Esophagus muscularis mucosa (tissue), 4 donors: ENCODE results near the gene KCNQ5. TPM values are rescaled to one million over a fixed set of nuclear protein-coding genes. Genes with fewer than 3 reads are reported as not detected.

Source experiments
- DNase-seq: peaks from one replicate; pipeline ENCODE4 v3.0.0-alpha.2; 2017; ENCODE audit errors: extremely low spot score
- H3K27ac ChIP-seq, 4 donors: fragments of 200-600 bp; sonication (generic); replicated peaks in 1 of 4; 1 replicate in 3 of 4; 2 replicates in 1 of 4; pipeline ENCODE4 v1.5.1; 2016 to 2019; ENCODE audit warnings: mild to moderate bottlenecking in 1 of 4
- H3K27me3 ChIP-seq, 4 donors: fragments of 200-600 bp; sonication (generic); one replicate each; pipeline versions ENCODE4 v1.5.1 to v1.6.0; 2016 to 2019
- H3K36me3 ChIP-seq, 4 donors: fragments of 200-600 bp; sonication (generic); one replicate each; pipeline ENCODE4 v1.5.1; 2016 to 2019
- H3K4me1 ChIP-seq, 4 donors: fragments of 200-600 bp; sonication (generic); one replicate each; pipeline ENCODE4 v1.5.1; 2016 to 2019
- H3K4me3 ChIP-seq, 4 donors: fragments of 200-600 bp; sonication (generic); 1 replicate in 2 of 4; 2 replicates in 2 of 4; pipeline ENCODE4 v1.5.1; 2016 to 2019; ENCODE audit warnings: mild to moderate bottlenecking in 4 of 4, moderate library complexity in 1 of 4
- H3K9me3 ChIP-seq, 4 donors: fragments of 200-600 bp; sonication (generic); 1 replicate in 3 of 4; 2 replicates in 1 of 4; pipeline ENCODE4 v1.5.1; 2016 to 2019
- CTCF ChIP-seq, 3 experiments: fragments of 200-600 bp in 2 of 3; fragments of 450-650 bp in 1 of 3; sonication (generic) in 2 of 3; IDR thresholded peaks; one replicate each; pipeline ENCODE4 v1.5.1; 2017 to 2019; ENCODE audit warnings: antibody characterized with exemption in 3 of 3, mild to moderate bottlenecking in 2 of 3, moderate library complexity in 1 of 3
- EP300 ChIP-seq: sonication (generic); formaldehyde crosslinking; IDR thresholded peaks from one replicate; pipeline ENCODE4 v1.6.1; 2017; ENCODE audit warnings: antibody characterized with exemption
- POLR2A ChIP-seq: fragments of 450-650 bp; IDR thresholded peaks from one replicate; pipeline ENCODE4 v1.6.1; 2017; ENCODE audit warnings: antibody characterized with exemption, moderate library complexity, mild to moderate bottlenecking, low read depth
- POLR2AphosphoS5 ChIP-seq, 2 donors: sonication (generic); formaldehyde crosslinking; IDR thresholded peaks; one replicate each; pipeline ENCODE4 v1.6.1; 2017; ENCODE audit warnings: antibody characterized with exemption in 2 of 2
- WGBS: methylation state at CpG from one replicate; pipeline ENCODE4 v1.1.5; 2018; 5-methylcytosine and 5-hydroxymethylcytosine counted together
- intact Hi-C: fragments of 100-400 bp; cut with DNase I; formaldehyde crosslinking; loops from one replicate; pipeline ENCODE4 v1.15.1; 2023
- total RNA-seq, 4 donors: library from RNA; depleted of rRNA; stranded (reverse); fragments of >200 nt; gene quantifications; one replicate each; pipeline versions ENCODE4 v1.1.0 to v1.2.1, GENCODE V29; 2016

Gene KCNQ5
- total RNA-seq, 4 donors from 2014 or later: 1.2 to 2.2 (median 1.8) TPM

- WGBS: 96% methylated on average over 1 of the region's 1 CpG
- intact Hi-C loops: no loop called here
- H3K36me3 ChIP-seq: no peaks in the 10 kb centered on the region
- peaks cover 0 to 5% (median 0%) of the 10 kb centered on the region in 4 donors for H3K4me1 ChIP-seq
- H3K27me3 ChIP-seq: no peaks in the 10 kb centered on the region
- H3K27ac ChIP-seq: no peak overlapping the region
- no peak for DNase-seq
- peaks cover 0 to 11% (median 5%) of the 10 kb centered on the region in 4 donors for H3K9me3 ChIP-seq
- no peak overlapping the region for H3K4me3 ChIP-seq
- TF ChIP-seq CTCF (IDR thresholded peaks at IDR 0.05) (no peak), POLR2A (no peak)
These were observed 421.0 kb downstream of the KCNQ5 start for GRCh38 chr6:73042892-73043291.

GRCh38 chr6:73043446-73043845, 421.6 kb downstream of the KCNQ5 start:
- H3K4me3 ChIP-seq: no peak overlapping the region
- peaks cover 0 to 11% (median 5%) of the 10 kb centered on the region in 4 donors for H3K9me3 ChIP-seq
- H3K27me3 ChIP-seq: no peaks in the 10 kb centered on the region
- peaks cover 0 to 5% (median 0%) of the 10 kb centered on the region in 4 donors for H3K4me1 ChIP-seq
- 50% methylated on average over 1 of the region's 1 CpG for WGBS
- no peak overlapping the region for H3K27ac ChIP-seq
- intact Hi-C loops: no loop called here
- TF ChIP-seq CTCF (IDR thresholded peaks at IDR 0.05) (no peak), POLR2A (no peak), EP300 (no peak), POLR2AphosphoS5 (IDR thresholded peaks at IDR 0.05) (no peak)
- no peaks in the 10 kb centered on the region for H3K36me3 ChIP-seq
- no peak for DNase-seq

- intact Hi-C loops: no loop called here
- Histone ChIP-seq H3K9me3 (no peaks in the 10 kb centered on the region), H3K27me3 (no peaks in the 10 kb centered on the region), H3K36me3 (no peaks in the 10 kb centered on the region), H3K4me1 (peaks cover 0 to 5% (median 0%) of the 10 kb centered on the region in 4 donors), H3K4me3 (no peak overlapping the region), H3K27ac (no peak overlapping the region)
- DNase-seq: no peak
- WGBS: 73% methylated on average over 2 of the region's 2 CpGs
- TF ChIP-seq POLR2AphosphoS5 (IDR thresholded peaks at IDR 0.05) (no peak), POLR2A (no peak), CTCF (IDR thresholded peaks at IDR 0.05) (no peak), EP300 (no peak)
These were observed 423.7 kb downstream of the KCNQ5 start for GRCh38 chr6:73045609-73046008.

- Histone ChIP-seq H3K4me3 (no peak overlapping the region), H3K27me3 (no peaks in the 10 kb centered on the region), H3K36me3 (no peaks in the 10 kb centered on the region), H3K27ac (no peak overlapping the region), H3K4me1 (peaks cover 0 to 5% (median 0%) of the 10 kb centered on the region in 4 donors), H3K9me3 (no peaks in the 10 kb centered on the region)
- TF ChIP-seq POLR2A (no peak), POLR2AphosphoS5 (IDR thresholded peaks at IDR 0.05) (no peak)
- intact Hi-C loops: no loop called here
- WGBS: 29% methylated on average over 2 of the region's 2 CpGs
- no peak for DNase-seq
These were observed 425.9 kb downstream of the KCNQ5 start for GRCh38 chr6:73047801-73048200.

- H3K9me3 ChIP-seq: no peaks in the 10 kb centered on the region
- no peaks in the 10 kb centered on the region for H3K36me3 ChIP-seq
- no peaks in the 10 kb centered on the region for H3K27me3 ChIP-seq
- intact Hi-C loops: no loop called here
- 97% methylated on average over 1 of the region's 1 CpG for WGBS
- TF ChIP-seq CTCF (IDR thresholded peaks at IDR 0.05) (no peak), EP300 (no peak), POLR2AphosphoS5 (IDR thresholded peaks at IDR 0.05) (no peak), POLR2A (no peak)
- no peak overlapping the region for H3K4me3 ChIP-seq
- no peak for DNase-seq
- H3K27ac ChIP-seq: no peak overlapping the region
- H3K4me1 ChIP-seq: peaks cover 0 to 5% (median 0%) of the 10 kb centered on the region in 4 donors
These were observed 428.2 kb downstream of the KCNQ5 start for GRCh38 chr6:73049971-73050594.
